GM12878 (cell line): ENCODE measurements around the gene CCDC39. TPM values are rescaled to one million over a fixed set of nuclear protein-coding genes. Genes with fewer than 3 reads are reported as not detected.
A peak's percentile ranks its signal among the peaks of the same experiment; 100 is the strongest.

Experiments used
- ATAC-seq: fragments of 200-7000 bp; cut with Tn5 transposase; 3 replicates; pipeline ENCODE4 v1.9.1; 2020; ENCODE audit warnings: mild to moderate bottlenecking, moderate library complexity
- BruUV-seq: library from RNA; stranded (reverse); fragments of 400-500 nt; replicated peaks from 2 replicates; lab custom pipeline; 2021; lab: Mats Ljungman, UMichigan
- CTCF ChIA-PET: fragments of 300-600 bp; sonication (Branson Sonifier 250); formaldehyde crosslinking; extraction: SDS; loops from one replicate; lab custom pipeline; 2021; ENCODE audit warnings: inconsistent platforms; lab: Yijun Ruan, JAX
- POLR2A ChIA-PET: fragments of 350-600 bp; formaldehyde crosslinking; extraction: SDS; loops from one replicate; lab custom pipeline; 2021; ENCODE audit warnings: inconsistent platforms; lab: Charles Lee
- RAD21 ChIA-PET: fragments of 300-600 bp; sonication (Branson Sonifier 250); formaldehyde crosslinking; loops from one replicate; lab custom pipeline; 2023; ENCODE audit warnings: antibody characterized with exemption; ENCODE audit not compliant: unreplicated experiment; lab: Charles Lee
- SMC1A ChIA-PET: fragments of 300-600 bp; sonication (Branson Sonifier 250); formaldehyde crosslinking; loops from one replicate; lab custom pipeline; 2023; ENCODE audit not compliant: unreplicated experiment, uncharacterized antibody; lab: Charles Lee
- DNase-seq: peaks from one replicate; pipeline ENCODE4 v3.0.0-alpha.2; 2011; ENCODE audit warnings: low read depth, low spot score
- FAIRE-seq: peaks from 3 replicates; lab custom pipeline; 2011; peaks lifted over from hg19 to GRCh38; lab: Jason Lieb, UNC
- H2AFZ ChIP-seq: 2 replicates; pipeline ENCODE4 v1.6.0; 2011; ENCODE audit warnings: low read depth, low read length, control low read depth; ENCODE audit not compliant: control insufficient read depth
- H3K27ac ChIP-seq: 2 replicates; pipeline ENCODE4 v1.5.1; 2011; ENCODE audit warnings: control low read depth; ENCODE audit not compliant: control insufficient read depth, insufficient read depth
- H3K27me3 ChIP-seq, 2 experiments: replicated peaks in 1 of 2; 2 replicates each; pipeline versions ENCODE4 v1.6.0 to v1.6.1; 2011; ENCODE audit warnings: low read length in 1 of 2; ENCODE audit not compliant: control insufficient read depth in 2 of 2, insufficient read depth in 2 of 2
- H3K36me3 ChIP-seq, 2 experiments: 2 replicates each; pipeline ENCODE4 v1.5.1; 2011; ENCODE audit warnings: low read length in 1 of 2; ENCODE audit not compliant: control insufficient read depth in 2 of 2, insufficient read depth in 2 of 2
- H3K4me1 ChIP-seq: 2 replicates; pipeline ENCODE4 v1.6.1; 2011; ENCODE audit warnings: mild to moderate bottlenecking, low read length, moderate library complexity, mixed read lengths; ENCODE audit not compliant: control insufficient read depth, insufficient read depth
- H3K4me2 ChIP-seq: 2 replicates; pipeline ENCODE4 v1.6.0; 2011; ENCODE audit warnings: control low read depth; ENCODE audit not compliant: control insufficient read depth, insufficient read depth
- H3K4me3 ChIP-seq: fragments of 200-600 bp; sonication (generic); 2 replicates; pipeline ENCODE4 v1.5.1; 2016
- H3K79me2 ChIP-seq: 2 replicates; pipeline ENCODE4 v1.6.0; 2011; ENCODE audit warnings: low read length; ENCODE audit not compliant: control insufficient read depth, insufficient read depth
- H3K9ac ChIP-seq: 2 replicates; pipeline ENCODE4 v1.8.0; 2011; ENCODE audit warnings: low read length, control low read depth, mixed read lengths; ENCODE audit not compliant: control insufficient read depth, insufficient read depth
- H3K9me3 ChIP-seq: replicated peaks from 3 replicates; pipeline ENCODE4 v1.5.1; 2011; ENCODE audit warnings: mild to moderate bottlenecking, low read length; ENCODE audit not compliant: control insufficient read depth, insufficient read depth
- H4K20me1 ChIP-seq: 2 replicates; pipeline ENCODE4 v1.6.0; 2011; ENCODE audit not compliant: control insufficient read depth, insufficient read depth
- ATF2 ChIP-seq: IDR thresholded peaks from 2 replicates; pipeline ENCODE4 v1.6.1; 2012; ENCODE audit warnings: low read length, inconsistent platforms
- FOXK2 ChIP-seq: fragments of 450-650 bp; IDR thresholded peaks from 2 replicates; pipeline ENCODE4 v1.6.1; 2017; ENCODE audit warnings: mild to moderate bottlenecking, moderate library complexity
- GATAD2B ChIP-seq: fragments of 450-650 bp; conservative IDR thresholded peaks from 2 replicates; pipeline ENCODE4 v1.6.1; 2017; ENCODE audit warnings: low read depth, mild to moderate bottlenecking, moderate library complexity
- JUNB ChIP-seq: IDR thresholded peaks from 2 replicates; pipeline ENCODE4 v1.6.1; 2016; ENCODE audit warnings: antibody characterized with exemption, mild to moderate bottlenecking
- KLF5 ChIP-seq: fragments of 450-650 bp; IDR thresholded peaks from 2 replicates; pipeline ENCODE4 v1.6.1; 2014; ENCODE audit warnings: mild to moderate bottlenecking; ENCODE audit not compliant: partially characterized antibody
- PAX5 ChIP-seq: IDR thresholded peaks from 2 replicates; pipeline ENCODE4 v1.6.1; 2011; ENCODE audit warnings: low read depth, low read length, borderline replicate concordance
- RELA ChIP-seq: fragments of 450-650 bp; IDR thresholded peaks from 2 replicates; pipeline ENCODE4 v1.8.0; 2014; ENCODE audit warnings: borderline replicate concordance; ENCODE audit not compliant: partially characterized antibody
- RFX5 ChIP-seq: IDR thresholded peaks from 2 replicates; pipeline ENCODE4 v1.6.1; 2011; ENCODE audit warnings: low read depth, low read length, improper control_type of control experiment
- SIX5 ChIP-seq: IDR thresholded peaks from 2 replicates; pipeline ENCODE4 v1.6.1; 2011; ENCODE audit warnings: mild to moderate bottlenecking, low read depth, low read length, moderate library complexity; ENCODE audit not compliant: severe bottlenecking
- YY1 ChIP-seq: IDR thresholded peaks from 2 replicates; pipeline ENCODE4 v1.6.1; 2011; ENCODE audit warnings: low read depth, mild to moderate bottlenecking, low read length
- WGBS: methylation state at CpG from one replicate; pipeline ENCODE4 v1.1.6; 2016; ENCODE audit warnings: low lambda C conversion rate; ENCODE audit not compliant: insufficient replicate concordance, insufficient coverage; ENCODE audit errors: missing lambda C conversion rate; 5-methylcytosine and 5-hydroxymethylcytosine counted together
- in situ Hi-C: fragments of 300-500 bp; cut with MboI; formaldehyde crosslinking; loops from 9 replicates; pipeline ENCODE4 v1.14.3; 2018; ENCODE audit warnings: mixed read lengths
- intact Hi-C: fragments of 100-400 bp; cut with micrococcal nuclease; formaldehyde crosslinking; loops from one replicate; pipeline ENCODE4 v1.14.2; 2022; ENCODE audit not compliant: unreplicated experiment
- polyA plus RNA-seq, 11 experiments: library from polyadenylated mRNA; depleted of rRNA in 4 of 11; unstranded in 6 of 11; stranded (reverse) in 5 of 11; fragments of >200 nt; fragmentation: Nextera tagmentation in 4 of 11; fragmentation: Illumina TruSeq in 1 of 11; extraction: Ambion mirVana in 4 of 11; extraction: Trizol in 1 of 11; gene quantifications; 1 replicate in 1 of 11; 2 replicates in 10 of 11; pipeline versions ENCODE4 v1.2.1 to v1.2.3, GENCODE V29; 2011 to 2016; ENCODE audit warnings: inconsistent platforms in 2 of 11, missing spikeins in 2 of 11, low read depth in 1 of 11
- total RNA-seq, 4 experiments: library from RNA; depleted of rRNA in 3 of 4; stranded (reverse); fragments of >200 nt in 3 of 4; fragmentation: Illumina TruSeq in 1 of 4; extraction: Trizol in 1 of 4; gene quantifications; 2 replicates each; pipeline versions ENCODE4 v1.2.1 to v1.2.3, GENCODE V29; 2013 to 2021
- TF ChIP-seq, protein P1 (sequence below): IDR thresholded peaks from 2 replicates; pipeline ENCODE4 v1.6.1; 2011; ENCODE audit warnings: low read depth, low read length, improper control_type of control experiment, borderline replicate concordance
- TF ChIP-seq, protein P2 (sequence below): fragments of 450-650 bp; IDR thresholded peaks from 2 replicates; pipeline ENCODE4 v1.6.1; 2016; ENCODE audit warnings: mild to moderate bottlenecking
- TF ChIP-seq, protein P3 (sequence below): IDR thresholded peaks from 2 replicates; pipeline ENCODE4 v1.6.1; 2011; ENCODE audit warnings: borderline replicate concordance, low read depth, mild to moderate bottlenecking, moderate library complexity, low read length; ENCODE audit not compliant: insufficient read depth, poor library complexity, severe bottlenecking

Gene CCDC39
- total and polyA plus RNA-seq, 10 of the 15 experiments (the other 5 are each of a cell fraction or from before 2014, with no cell fraction given): 0.10 to 0.69 (median 0.31) TPM

DNA sequence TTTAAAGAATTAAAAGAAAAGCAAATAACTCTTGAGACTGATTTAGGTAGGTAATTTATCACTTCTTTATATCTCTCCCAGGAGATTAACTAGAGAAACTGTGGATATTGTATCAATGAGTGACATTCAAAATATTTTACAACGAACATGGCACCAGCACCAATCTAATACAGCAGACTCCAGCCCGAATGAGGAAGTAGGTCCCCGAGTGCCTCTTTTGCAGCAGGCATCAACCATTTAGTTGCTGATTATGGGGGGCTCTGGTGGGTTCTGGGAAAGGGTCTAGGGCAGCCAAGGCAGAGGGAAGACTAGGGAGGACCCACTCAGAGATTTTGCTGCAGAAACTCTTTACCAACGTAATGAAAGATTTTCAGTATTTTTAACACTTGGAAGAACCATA is 109.1 kb downstream of the CCDC39 start:
- ChIA-PET CTCF (no interaction called here), RAD21 (no interaction called here), SMC1A (interaction anchor here (0.6 kb wide), 1 partner anchor 268 kb away, joined by 3 read pairs; no protein-coding TSS in a partner anchor), POLR2A (no interaction called here)
- H3K4me1 ChIP-seq: no peaks in the 10 kb centered on the region
- ATAC-seq (peak; percentile 18; the same call in 1 of the 3 replicates), FAIRE-seq (no peak), DNase-seq (no peak)
- intact Hi-C loops: no loop called here
- H3K4me2 ChIP-seq: no peak overlapping the region
- no TSS peak for BruUV-seq
- WGBS: 27% methylated on average over 4 of the region's 4 CpGs
- no peaks in the 10 kb centered on the region for H3K79me2 ChIP-seq
- H2AFZ ChIP-seq: no peak overlapping the region
- H3K36me3 ChIP-seq: no peaks in the 10 kb centered on the region
- TF ChIP-seq FOXK2: no peak
- no peak for TF ChIP-seq SIX5
- TF ChIP-seq, protein P1, sequence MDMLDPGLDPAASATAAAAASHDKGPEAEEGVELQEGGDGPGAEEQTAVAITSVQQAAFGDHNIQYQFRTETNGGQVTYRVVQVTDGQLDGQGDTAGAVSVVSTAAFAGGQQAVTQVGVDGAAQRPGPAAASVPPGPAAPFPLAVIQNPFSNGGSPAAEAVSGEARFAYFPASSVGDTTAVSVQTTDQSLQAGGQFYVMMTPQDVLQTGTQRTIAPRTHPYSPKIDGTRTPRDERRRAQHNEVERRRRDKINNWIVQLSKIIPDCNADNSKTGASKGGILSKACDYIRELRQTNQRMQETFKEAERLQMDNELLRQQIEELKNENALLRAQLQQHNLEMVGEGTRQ: no peak
- TF ChIP-seq RFX5: no peak
- TF ChIP-seq GATAD2B: no peak
- no peak for TF ChIP-seq ATF2
- no peak for TF ChIP-seq RELA
- TF ChIP-seq, protein P2, sequence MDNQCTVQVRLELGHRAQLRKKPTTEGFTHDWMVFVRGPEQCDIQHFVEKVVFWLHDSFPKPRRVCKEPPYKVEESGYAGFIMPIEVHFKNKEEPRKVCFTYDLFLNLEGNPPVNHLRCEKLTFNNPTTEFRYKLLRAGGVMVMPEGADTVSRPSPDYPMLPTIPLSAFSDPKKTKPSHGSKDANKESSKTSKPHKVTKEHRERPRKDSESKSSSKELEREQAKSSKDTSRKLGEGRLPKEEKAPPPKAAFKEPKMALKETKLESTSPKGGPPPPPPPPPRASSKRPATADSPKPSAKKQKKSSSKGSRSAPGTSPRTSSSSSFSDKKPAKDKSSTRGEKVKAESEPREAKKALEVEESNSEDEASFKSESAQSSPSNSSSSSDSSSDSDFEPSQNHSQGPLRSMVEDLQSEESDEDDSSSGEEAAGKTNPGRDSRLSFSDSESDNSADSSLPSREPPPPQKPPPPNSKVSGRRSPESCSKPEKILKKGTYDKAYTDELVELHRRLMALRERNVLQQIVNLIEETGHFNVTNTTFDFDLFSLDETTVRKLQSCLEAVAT: no peak
- TF ChIP-seq, protein P3, sequence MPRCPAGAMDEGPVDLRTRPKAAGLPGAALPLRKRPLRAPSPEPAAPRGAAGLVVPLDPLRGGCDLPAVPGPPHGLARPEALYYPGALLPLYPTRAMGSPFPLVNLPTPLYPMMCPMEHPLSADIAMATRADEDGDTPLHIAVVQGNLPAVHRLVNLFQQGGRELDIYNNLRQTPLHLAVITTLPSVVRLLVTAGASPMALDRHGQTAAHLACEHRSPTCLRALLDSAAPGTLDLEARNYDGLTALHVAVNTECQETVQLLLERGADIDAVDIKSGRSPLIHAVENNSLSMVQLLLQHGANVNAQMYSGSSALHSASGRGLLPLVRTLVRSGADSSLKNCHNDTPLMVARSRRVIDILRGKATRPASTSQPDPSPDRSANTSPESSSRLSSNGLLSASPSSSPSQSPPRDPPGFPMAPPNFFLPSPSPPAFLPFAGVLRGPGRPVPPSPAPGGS: no peak
- TF ChIP-seq YY1: no peak
- TF ChIP-seq KLF5: no peak
- no peak for TF ChIP-seq JUNB
- TF ChIP-seq PAX5: no peak
- H3K27ac ChIP-seq: no peak overlapping the region
- no peak overlapping the region for H3K9ac ChIP-seq
- in situ Hi-C loops: no loop called here
- H3K9me3 ChIP-seq: no peaks in the 10 kb centered on the region
- no peaks in the 10 kb centered on the region for H3K27me3 ChIP-seq
- H4K20me1 ChIP-seq: no peaks in the 10 kb centered on the region
- H3K4me3 ChIP-seq: no peak overlapping the region
